ENCODE measurements around the gene SDR42E1.
"Not testable (repeated sequence)": the region's sequence is repeated elsewhere in the genome, so short reads cannot be mapped to it uniquely, and the experiment has no call there.

SDR42E1 gene

GRCh38 chr16:81997738-81998137 lies 13.5 kb downstream of the SDR42E1 start:
- no peak for DNase-seq

- peak; percentile 19 for DNase-seq
Measured at GRCh38 chr16:81996664-81997509, 14.4 kb downstream of the SDR42E1 start.

GRCh38 chr16:81995651-81996050 lies 15.6 kb downstream of the SDR42E1 start:
- DNase-seq = no peak

GRCh38 chr16:81994485-81994884 lies 16.8 kb downstream of the SDR42E1 start:
- peak; percentile 11 for DNase-seq

- no peak for DNase-seq
Measured at GRCh38 chr16:81992859-81993258, 18.4 kb downstream of the SDR42E1 start.

GRCh38 chr16:81987706-81988105 lies 23.6 kb downstream of the SDR42E1 start:
- no peak for DNase-seq

- no peak for DNase-seq
Measured at GRCh38 chr16:81987121-81987520, 24.1 kb downstream of the SDR42E1 start.

- DNase-seq = not testable (repeated sequence)
Measured at GRCh38 chr16:81977335-81977942, 33.8 kb downstream of the SDR42E1 start.

- DNase-seq = no peak
Measured at GRCh38 chr16:81975637-81976036, 35.6 kb downstream of the SDR42E1 start.

GRCh38 chr16:81973737-81974136 lies 37.5 kb downstream of the SDR42E1 start:
- DNase-seq = no peak

- DNase-seq = no peak
Measured at GRCh38 chr16:81971853-81972252, 39.4 kb downstream of the SDR42E1 start.

GRCh38 chr16:81967358-81967757 lies 43.9 kb downstream of the SDR42E1 start:
- no peak for DNase-seq

- DNase-seq = no peak
Measured at GRCh38 chr16:81964808-81965207, 46.5 kb downstream of the SDR42E1 start.

GRCh38 chr16:81956213-81956948 lies 54.9 kb downstream of the SDR42E1 start:
- no peak for DNase-seq

- DNase-seq = no peak
Measured at GRCh38 chr16:81951564-81951963, 59.7 kb downstream of the SDR42E1 start.

- DNase-seq = no peak
Measured at GRCh38 chr16:81946206-81946605, 65.1 kb downstream of the SDR42E1 start.

GRCh38 chr16:81945665-81946064 lies 65.6 kb downstream of the SDR42E1 start:
- DNase-seq = no peak

- no peak for DNase-seq
Measured at GRCh38 chr16:81942007-81942601, 69.2 kb downstream of the SDR42E1 start.

GRCh38 chr16:81940781-81941560 lies 70.3 kb downstream of the SDR42E1 start:
- DNase-seq = peak; percentile 66

GRCh38 chr16:81939164-81940056 lies 71.9 kb downstream of the SDR42E1 start:
- peak; percentile 3 for DNase-seq

Data from hematopoietic multipotent progenitor cell treated with erythropoietin and hydrocortisone succinate and interleukin-3 and kit ligand, for 8 days (in vitro differentiated cells).